HG02981 (cell line): ENCODE measurements around the gene PLA2G2C.
"Not testable (repeated sequence)": the region's sequence is repeated elsewhere in the genome, so short reads cannot be mapped to it uniquely, and the experiment has no call there.

Source experiments
- ATAC-seq: cut with Tn5 transposase; IDR thresholded peaks from one replicate; pipeline ENCODE4 v1.9.1; 2021; ENCODE audit warnings: mild to moderate bottlenecking, moderate library complexity; ENCODE audit not compliant: unreplicated experiment

Gene PLA2G2C, protein sequence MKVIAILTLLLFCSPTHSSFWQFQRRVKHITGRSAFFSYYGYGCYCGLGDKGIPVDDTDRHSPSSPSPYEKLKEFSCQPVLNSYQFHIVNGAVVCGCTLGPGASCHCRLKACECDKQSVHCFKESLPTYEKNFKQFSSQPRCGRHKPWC

GRCh38 chr1:20185834-20186782 lies at the start of gene PLA2G2C, which contains the start of gene UBXN10:
Gene PLA2G2C, minus strand, starts transcription at chr1:20186518. Its CDS starts 9,155 bp downstream, at chr1:20177363.
Gene UBXN10, plus strand, starts transcription at chr1:20186096. Its CDS starts 4,466 bp downstream, at chr1:20190562.
- no peak for ATAC-seq

DNA sequence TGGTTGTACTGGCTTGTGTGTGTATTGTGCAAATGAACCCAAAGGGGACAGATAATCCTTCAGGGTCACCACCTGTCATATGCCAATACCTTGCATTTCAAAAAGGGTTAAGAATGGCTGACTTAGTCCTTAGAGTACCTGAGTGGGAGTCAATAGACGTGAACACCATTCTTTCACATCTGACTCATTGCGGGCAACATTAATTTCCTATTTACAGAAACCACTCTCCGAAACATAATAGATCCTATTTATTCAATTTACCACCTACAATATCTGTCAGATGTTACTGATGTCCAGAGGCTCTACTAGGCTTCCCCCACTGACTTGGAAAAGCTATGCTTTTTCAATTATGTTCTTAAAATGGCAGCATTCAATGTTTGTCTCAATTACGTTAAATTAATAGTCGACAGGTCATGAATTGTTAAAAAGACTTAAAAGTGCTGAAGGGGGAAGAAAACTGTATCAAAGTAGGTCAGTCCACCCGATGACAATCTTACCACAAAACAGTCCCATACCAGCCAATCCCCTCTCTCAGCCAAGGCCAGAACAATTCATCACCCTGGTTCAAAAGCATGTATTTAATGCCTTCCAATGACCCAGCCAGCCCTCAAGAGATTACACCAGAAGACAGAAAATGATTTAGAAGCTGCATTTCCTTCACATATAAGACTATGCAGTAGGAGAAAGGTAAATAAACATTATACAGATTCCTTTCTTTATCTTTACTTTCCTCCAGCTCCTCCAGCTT lies 48.6 kb upstream of the PLA2G2C start:
- ATAC-seq, result no peak

GRCh38 chr1:20233866-20234265 lies 47.5 kb upstream of the PLA2G2C start:
- ATAC-seq, result no peak

DNA sequence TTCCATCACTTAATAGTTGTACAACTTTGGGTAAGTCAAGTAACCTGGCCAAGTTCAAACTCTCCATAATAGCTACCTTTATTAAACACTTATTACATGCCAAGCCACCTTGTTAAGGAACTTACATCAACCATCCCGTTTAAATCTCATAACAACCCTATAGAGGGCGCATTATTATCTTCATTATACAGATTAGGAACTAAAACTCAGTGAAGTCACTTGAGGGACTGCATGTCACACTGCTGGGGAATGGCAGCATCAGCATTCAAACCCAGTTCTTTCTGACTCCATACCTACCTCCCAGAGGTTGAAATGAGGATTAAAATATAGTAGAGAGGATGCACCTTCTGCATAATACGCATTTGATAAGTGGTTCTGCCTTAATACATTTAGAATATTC lies 47.1 kb upstream of the PLA2G2C start:
- no peak for ATAC-seq

- not testable (repeated sequence) for ATAC-seq
These were observed 46.2 kb upstream of the PLA2G2C start for GRCh38 chr1:20232564-20232963.

DNA sequence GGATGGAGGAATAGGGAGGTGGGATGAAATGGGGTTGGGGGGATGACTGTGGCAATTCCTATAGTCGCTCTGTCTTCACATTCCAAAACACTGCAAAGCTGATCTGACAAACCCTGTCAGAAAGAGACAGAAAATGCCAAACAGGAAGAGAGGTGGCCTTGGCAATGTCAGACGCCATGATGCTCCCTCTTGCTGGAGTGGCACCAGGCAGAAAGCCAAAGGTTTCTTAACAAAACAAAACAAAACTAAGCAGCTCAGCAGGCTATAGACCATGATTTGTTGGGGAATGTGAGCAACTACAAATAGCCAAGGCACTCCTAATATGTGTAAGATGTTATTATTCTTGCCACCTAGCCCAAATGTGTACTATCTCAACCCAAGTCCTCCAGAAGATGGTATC lies 42.9 kb upstream of the PLA2G2C start:
- ATAC-seq, result no peak

- no peak for ATAC-seq
These were observed 42.1 kb upstream of the PLA2G2C start for GRCh38 chr1:20228314-20228825.

- no peak for ATAC-seq
These were observed 41.4 kb upstream of the PLA2G2C start for GRCh38 chr1:20227704-20228103.

DNA sequence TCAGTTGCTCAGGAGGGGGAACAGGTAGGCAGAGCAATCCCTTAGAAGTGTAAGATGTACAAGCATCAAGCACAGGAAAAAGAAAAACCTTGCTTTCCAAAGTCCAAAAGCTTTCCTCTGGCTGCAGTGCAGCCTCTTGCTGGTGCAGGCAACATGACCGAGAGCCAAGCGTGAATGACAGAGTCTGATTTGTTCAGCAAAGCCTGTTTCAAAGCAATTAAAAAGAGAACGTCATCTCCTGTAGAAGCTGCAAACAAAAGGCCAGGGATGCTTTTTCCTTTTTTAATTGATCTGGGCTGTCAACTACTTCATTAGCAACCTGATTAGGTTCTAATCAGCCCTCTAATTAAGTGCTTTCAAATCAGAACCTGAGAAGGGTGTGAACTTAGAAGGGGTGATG lies 38.2 kb upstream of the PLA2G2C start:
- no peak for ATAC-seq

DNA sequence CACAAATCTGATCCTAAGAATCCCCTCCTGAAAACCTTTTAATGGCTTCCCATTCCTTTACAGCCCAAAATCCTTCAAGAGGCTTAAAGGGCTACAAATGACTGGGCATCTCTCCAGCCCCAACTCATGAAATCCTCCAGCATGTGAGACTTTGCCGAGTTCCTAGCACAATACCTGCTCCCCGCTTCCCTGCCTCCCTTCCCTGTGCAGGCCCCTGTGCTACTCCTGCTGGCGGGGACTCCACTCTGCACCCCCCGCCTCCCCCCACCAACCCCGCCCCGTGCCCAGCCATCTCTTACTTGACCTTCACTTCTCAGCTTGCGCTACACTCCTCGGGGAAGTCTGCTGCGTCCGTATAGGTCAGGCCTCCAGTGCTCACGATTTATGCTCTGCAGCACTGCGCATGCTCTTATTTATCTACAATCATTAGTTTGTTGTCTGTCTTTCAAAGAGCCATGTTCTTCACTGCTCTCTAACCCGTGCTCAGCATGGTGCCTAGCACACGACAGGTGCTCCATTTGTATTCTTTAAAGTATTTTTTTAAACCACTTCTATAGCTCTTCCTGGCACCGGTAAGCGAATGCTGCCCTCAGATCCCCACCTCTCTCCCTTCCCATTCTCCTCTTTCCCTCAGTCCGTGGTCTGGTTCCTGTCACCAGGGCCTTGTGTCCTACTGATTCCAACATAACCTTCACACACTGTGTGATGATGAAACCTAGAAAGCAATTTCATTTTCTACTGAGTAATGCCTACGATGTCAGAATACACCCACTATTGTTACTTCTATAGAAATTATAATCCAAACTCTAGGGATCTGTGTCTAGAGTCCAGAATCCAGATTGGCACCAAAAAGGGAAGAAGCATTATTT lies 37.5 kb upstream of the PLA2G2C start:
- no peak for ATAC-seq

GRCh38 chr1:20223106-20223505 lies 36.8 kb upstream of the PLA2G2C start:
- ATAC-seq, result no peak

- no peak for ATAC-seq
These were observed 33.7 kb upstream of the PLA2G2C start for GRCh38 chr1:20220036-20220435.

DNA sequence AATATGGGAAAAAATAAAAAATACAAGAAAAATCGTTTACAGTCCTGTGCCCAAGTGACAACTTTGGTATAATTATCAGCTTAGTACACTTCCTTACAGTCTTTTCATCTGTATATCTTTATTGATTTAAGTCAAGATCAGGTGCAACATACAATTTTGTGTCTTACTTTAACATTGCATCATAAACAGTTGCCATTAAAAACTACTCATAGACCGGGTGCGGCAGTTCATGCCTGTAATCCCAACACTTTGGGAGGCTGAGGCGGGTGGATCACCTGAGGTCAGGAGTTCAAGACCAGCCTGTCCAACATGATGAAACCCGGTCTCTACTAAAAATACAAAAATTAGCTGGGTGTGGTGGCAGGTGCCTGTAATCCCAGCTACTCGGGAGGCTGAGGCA lies 32.7 kb upstream of the PLA2G2C start:
- not testable (repeated sequence) for ATAC-seq

- ATAC-seq, result peak; percentile 57
These were observed 30.3 kb upstream of the PLA2G2C start for GRCh38 chr1:20216574-20216973.

DNA sequence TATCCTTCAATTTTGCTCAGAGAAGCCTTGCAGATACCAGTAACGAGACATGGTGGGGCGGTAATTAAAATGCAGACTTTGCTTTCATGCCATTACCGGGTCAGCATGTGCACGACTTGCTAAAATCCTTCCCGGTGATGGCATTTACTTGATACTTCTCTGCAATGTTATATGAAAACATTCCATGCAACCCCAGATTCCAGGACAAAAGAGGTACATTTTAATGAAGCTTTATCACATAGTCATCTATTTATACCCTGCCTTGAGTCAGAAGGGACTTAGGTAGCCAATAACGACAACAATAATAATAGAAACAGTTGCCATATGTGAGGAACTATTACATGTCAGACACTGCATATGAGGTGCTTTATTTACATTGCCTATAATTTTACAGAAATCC lies 29.4 kb upstream of the PLA2G2C start:
- ATAC-seq, result no peak

DNA sequence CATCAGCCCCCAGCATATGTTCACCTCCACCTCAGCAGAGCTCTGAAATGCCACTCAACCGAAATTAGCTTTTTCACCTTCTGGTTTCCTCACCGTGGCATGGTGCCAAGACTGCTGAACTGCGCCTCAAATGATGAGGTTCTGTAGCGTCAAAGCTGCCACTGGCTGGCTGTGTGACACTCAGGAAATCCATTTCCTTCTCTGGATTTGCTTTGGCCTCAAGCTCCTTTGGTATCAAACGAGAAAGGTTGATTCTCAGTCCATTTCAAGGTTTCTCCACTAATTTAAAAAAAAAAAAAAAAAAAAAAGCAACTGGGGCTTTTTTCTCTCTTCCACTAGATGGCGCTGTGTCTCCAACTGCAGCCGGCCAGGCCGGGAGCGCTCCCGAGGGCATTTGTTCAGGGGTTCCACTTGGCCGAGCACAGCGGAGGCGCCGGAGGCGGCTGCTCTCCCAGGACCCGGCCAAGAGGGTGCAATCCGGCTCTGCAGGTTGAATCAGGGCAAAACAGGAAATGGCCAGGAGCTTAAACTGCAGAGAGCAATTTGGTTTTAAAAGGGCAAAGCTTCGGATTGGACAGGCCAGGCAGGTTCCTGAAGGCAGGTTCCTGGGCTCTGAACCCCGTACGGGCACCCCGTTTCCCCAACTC lies 26.5 kb upstream of the PLA2G2C start:
- no peak for ATAC-seq

GRCh38 chr1:20212085-20212684 lies 25.9 kb upstream of the PLA2G2C start:
- ATAC-seq, result no peak

DNA sequence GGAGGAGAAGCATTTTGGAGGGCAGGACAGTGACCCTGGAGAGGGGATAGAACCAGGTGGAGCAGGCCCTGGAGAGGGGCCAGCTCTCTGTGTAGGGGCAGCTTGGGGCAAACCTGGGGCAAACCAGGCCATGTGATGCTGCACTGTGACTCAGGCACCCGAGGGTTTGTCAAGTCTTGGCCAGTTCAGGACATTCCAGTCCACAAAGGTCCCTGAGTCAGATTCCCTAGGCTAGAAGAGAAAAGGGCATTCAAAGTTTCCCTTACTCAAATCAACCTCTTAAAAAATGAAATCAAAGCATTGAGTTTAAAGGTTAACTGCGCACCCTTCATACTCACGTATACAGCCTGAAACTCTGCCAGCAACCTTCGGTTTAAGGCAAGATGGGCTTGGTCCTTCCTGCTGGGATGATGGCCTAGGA lies 25.2 kb upstream of the PLA2G2C start:
- ATAC-seq, result no peak

GRCh38 chr1:20210736-20211460 lies 24.6 kb upstream of the PLA2G2C start:
- no peak for ATAC-seq
